COLO829 (cell line): ENCODE measurements around the gene CORO1A.
"Not testable (repeated sequence)": the region's sequence is repeated elsewhere in the genome, so short reads cannot be mapped to it uniquely, and the experiment has no call there.

Experiments used
- DNase-seq: peaks from one replicate; pipeline ENCODE4 v3.0.0; 2012; ENCODE audit warnings: low spot score

The CORO1A gene

DNA sequence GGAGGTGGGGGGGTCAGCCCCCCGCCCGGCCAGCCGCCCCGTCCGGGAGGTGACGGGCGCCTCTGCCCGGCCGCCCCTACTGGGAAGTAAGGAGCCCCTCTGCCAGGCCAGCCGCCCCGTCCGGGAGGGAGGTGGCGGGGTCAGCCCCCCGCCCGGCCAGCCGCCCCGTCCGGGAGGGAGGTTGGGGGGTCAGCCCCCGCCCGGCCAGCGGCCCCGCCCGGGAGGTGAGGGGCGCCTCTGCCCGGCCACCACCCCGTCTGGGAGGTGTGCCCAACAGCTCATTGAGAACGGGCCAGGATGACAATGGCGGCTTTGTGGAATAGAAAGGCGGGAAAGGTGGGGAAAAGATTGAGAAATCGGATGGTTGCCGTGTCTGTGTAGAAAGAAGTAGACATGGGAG lies 13.3 kb upstream of the CORO1A start:
- not testable (repeated sequence) for DNase-seq

GRCh38 chr16:30173054-30173453 lies 10.3 kb upstream of the CORO1A start:
- no peak for DNase-seq

GRCh38 chr16:30176876-30177275 lies 6.5 kb upstream of the CORO1A start:
- DNase-seq = not testable (repeated sequence)

- no peak for DNase-seq
Observed at GRCh38 chr16:30179195-30179594, 4.2 kb upstream of the CORO1A start.

DNA sequence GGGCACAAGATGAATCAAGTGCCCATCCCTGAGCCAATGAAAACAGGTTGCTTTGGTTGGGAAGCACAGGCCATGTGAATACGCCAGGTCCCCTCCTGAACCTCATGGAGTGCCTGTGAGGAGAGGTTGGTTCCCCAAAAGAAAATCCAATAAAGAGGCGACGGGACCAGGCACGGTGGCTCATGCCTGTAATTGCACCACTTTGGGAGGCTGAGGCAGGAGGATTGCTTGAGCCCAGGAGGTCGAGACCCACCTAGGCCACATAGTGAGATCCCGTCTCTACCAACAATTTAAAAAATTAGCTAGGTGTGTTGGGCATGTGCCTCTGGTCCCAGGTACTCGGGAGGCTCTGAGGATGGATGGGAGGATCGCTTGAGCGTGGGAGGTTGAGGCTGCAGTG lies 3.5 kb upstream of the CORO1A start:
- no peak for DNase-seq

- no peak for DNase-seq
Observed at GRCh38 chr16:30180741-30181140, 2.7 kb upstream of the CORO1A start.

- DNase-seq = no peak
Observed at GRCh38 chr16:30184096-30184890, 891 bp downstream of the CORO1A start.

DNA sequence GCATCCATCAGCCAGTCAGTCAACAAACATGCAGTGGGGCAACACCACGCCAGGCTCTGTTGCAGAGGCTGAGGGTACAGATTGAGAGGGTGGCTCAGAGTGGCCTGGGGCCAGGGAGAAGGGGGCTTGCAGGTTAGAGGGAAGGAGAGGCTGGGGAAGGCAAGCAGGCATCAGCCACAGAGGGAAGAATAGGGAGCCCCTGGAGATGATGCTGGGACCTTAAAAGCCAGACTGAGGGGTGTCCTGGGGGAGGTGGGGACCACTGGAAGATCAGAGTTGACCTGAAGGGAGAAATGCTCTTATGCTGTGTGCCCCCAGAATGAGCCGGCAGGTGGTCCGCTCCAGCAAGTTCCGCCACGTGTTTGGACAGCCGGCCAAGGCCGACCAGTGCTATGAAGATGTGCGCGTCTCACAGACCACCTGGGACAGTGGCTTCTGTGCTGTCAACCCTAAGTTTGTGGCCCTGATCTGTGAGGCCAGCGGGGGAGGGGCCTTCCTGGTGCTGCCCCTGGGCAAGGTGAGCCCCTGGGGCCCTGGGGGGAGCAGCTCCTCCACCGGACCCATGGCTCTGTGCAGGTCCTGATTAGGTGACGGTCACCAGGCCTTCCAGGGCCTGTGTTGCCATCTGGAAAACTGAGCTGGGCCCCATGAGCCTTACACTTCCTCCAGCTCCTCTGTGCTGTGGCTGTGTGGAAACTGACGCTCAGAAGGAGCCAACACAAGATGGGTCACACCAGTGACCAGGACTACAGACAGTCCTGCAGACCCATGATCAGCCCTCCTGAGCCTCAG lies 1.7 kb downstream of the CORO1A start:
- DNase-seq = no peak

DNA sequence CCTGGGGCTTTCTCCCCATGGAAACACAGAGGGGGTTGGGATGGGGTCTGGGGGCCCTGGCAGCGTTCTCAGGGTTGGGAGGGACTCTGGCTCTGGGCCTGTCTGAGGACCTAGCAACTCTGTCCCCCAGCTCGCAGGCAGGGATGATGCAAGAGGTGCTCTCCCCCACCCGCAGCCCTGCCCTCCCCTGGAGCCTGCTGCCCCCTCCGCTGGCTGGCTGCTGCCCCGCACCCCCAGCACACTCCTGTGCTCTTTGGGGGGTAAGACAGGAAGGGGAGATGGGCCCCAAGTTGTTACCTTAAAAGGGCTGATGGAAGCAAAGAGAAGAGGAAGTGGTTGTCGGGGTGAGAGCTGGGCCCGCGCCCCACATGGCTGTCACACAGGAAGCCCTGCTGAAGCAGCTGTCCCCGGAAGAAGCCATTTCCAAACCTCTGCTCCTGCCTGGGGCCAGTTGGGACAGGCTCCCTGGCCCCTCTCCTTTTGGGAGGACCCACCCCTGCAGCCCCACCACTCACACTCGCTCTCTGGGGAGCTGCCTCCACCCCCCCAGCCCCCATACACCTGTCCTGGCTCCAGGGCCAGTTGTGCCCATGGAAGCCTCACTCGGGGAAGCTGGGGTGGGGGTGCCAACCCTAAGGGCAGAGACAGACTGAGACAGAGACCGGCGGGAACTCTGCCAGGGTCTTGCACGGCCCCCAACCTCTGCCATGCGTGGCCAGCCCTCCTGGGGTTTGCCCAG lies 2.5 kb downstream of the CORO1A start:
- DNase-seq = no peak

- DNase-seq = no peak
Observed at GRCh38 chr16:30186444-30186781, 3.0 kb downstream of the CORO1A start.

DNA sequence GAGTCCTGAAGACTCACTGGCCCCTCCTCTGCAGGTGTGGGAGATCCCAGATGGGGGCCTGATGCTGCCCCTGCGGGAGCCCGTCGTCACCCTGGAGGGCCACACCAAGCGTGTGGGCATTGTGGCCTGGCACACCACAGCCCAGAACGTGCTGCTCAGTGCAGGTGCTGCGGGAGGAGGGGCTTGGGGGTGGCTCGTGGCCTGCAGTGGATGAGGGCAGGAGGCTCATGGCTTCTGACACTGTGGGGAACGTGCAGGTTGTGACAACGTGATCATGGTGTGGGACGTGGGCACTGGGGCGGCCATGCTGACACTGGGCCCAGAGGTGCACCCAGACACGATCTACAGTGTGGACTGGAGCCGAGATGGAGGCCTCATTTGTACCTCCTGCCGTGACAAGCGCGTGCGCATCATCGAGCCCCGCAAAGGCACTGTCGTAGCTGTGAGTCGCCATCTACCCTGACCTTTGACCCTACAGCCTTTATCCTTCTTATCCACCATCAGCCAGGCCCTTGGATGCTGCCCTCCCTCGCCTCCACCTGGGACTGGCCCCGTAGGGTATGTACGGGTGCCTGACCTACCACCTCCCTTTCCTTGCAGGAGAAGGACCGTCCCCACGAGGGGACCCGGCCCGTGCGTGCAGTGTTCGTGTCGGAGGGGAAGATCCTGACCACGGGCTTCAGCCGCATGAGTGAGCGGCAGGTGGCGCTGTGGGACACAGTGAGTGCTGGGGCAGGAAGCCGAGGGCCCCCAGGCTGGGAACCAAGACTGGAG lies 3.6 kb downstream of the CORO1A start:
- no peak for DNase-seq

DNA sequence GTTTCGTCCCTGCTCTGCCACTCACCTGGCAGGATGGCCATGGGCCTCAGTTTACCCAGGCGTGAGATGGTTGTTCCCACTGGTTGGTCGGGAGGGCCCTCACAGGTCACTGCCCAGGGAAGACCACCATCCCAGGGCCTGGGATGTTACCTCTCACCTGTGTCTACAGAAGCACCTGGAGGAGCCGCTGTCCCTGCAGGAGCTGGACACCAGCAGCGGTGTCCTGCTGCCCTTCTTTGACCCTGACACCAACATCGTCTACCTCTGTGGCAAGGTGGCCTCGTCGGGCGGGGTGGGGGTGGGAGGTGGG lies 4.1 kb downstream of the CORO1A start:
- no peak for DNase-seq

DNA sequence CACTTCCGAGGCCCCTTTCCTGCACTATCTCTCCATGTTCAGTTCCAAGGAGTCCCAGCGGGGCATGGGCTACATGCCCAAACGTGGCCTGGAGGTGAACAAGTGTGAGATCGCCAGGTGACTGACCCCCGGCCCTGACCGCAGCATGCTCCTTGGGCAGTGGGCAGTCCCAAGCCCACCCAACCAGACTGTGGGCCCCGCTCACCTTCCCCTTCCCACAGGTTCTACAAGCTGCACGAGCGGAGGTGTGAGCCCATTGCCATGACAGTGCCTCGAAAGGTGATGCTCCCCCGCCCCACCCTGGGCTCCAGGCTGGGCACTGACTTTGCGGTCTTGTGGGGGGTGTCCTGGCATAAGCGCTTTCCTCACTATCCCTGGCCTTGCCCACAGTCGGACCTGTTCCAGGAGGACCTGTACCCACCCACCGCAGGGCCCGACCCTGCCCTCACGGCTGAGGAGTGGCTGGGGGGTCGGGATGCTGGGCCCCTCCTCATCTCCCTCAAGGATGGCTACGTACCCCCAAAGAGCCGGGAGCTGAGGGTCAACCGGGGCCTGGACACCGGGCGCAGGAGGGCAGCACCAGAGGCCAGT lies 4.7 kb downstream of the CORO1A start:
- no peak for DNase-seq

DNA sequence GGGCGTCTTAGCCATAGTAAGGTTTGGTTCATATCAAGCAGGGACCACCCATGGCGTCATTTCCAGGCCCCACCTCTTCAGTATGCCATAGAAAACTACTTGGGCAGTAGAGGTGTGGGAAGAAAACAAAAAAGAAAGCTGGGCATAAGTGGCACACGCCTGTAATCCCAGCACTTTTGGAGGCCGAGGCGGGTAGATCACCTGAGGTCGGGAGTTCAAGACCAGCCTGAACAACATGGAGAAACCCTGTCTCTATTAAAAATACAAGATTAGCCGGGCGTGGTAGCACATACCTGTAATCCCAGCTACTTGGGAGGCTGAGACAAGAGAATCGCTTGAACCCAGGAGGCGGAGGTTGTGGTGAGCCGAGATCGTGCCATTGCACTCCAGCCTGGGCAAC lies 7.8 kb downstream of the CORO1A start:
- DNase-seq = not testable (repeated sequence)

DNA sequence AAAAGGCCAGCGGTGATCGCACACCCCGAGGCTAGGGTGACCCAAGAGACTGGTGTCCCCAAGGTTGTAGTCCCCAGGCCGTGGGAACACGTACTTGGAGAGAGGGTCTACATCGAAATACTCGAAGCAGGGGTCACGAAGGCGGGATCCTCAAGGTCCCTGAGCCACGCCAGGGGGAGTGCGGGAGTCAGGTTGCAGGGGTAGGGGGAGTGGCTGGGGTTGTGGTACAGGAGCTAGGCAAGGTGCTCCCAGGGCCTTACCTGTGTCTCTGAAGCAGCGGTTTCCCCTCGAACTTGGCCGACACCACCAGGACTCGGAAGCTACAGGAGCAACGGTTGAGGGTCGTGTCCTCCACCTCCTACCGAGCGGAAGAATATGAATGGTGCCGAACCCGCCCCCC lies 9.7 kb downstream of the CORO1A start:
- DNase-seq = not testable (repeated sequence)

- DNase-seq = not testable (repeated sequence)
Observed at GRCh38 chr16:30193615-30194014, 10.2 kb downstream of the CORO1A start, which contains the start of the genes BOLA2B and SLX1A. TSS of gene BOLA2B (minus strand) at chr16:30193666. CDS start at chr16:30193595, 71 bp downstream. TSS of gene SLX1A (plus strand) at chr16:30193875. CDS start at chr16:30194085, 210 bp downstream.

GRCh38 chr16:30194172-30194925 lies 10.9 kb downstream of the CORO1A start:
- DNase-seq = not testable (repeated sequence)

DNA sequence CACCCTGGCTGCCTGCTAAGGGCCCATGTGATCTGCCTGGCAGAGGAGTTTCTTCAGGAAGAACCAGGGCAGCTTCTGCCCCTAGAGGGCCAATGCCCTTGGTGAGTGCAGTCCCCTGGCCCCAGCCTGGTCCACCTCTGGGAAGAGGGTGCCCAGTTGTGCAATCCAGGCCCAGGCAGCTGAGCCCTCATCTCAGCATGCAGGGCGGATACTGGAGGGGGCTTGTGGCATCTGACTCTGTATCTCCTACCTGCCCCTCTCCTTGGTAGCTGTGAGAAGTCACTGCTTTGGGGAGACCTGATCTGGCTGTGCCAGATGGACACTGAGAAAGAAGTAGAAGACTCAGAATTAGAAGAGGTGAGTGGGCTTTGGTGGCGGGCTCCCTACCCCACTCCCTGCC lies 13.6 kb downstream of the CORO1A start:
- not testable (repeated sequence) for DNase-seq

DNA sequence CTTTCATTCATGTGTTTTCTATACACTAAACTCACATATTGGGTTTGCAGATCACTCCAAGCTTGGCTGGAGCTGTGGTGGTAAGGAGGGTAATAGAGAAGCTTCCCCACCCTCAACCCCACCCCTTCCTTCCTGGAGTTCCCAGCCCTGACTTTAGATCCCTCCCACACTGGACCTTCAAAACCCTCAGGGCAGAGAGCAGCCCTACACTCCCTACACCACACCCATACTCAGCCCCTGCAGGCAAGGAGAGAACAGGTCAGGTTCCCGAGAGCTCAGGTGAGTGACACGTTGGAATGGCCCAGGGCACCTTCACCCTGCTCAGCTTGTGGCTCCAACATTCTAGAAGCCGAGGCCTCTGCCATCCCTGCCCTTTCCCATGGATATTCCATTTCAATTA lies 15.6 kb downstream of the CORO1A start, which contains the start of gene SULT1A3:
Gene SULT1A3, plus strand, starts transcription at position 207 of the 400 bp plus-strand sequence. CDS start 1,474 bp downstream, outside the sequence.
- not testable (repeated sequence) for DNase-seq

GRCh38 chr16:30199608-30200343 lies 16.4 kb downstream of the CORO1A start:
- not testable (repeated sequence) for DNase-seq
